Osteoblast (primary cell): ENCODE measurements around the gene GRM8. TPM values are rescaled to one million over a fixed set of nuclear protein-coding genes. Genes with fewer than 3 reads are reported as not detected.

Experiments
- DNase-seq: peaks from one replicate; pipeline ENCODE4 v3.0.0; 2011; ENCODE audit warnings: low spot score, mixed read lengths; ENCODE audit not compliant: insufficient read length; ENCODE audit errors: missing footprints
- H2AFZ ChIP-seq: 2 replicates; pipeline ENCODE4 v1.6.0; 2011; ENCODE audit warnings: mild to moderate bottlenecking, low read length
- H3K27ac ChIP-seq: 2 replicates; pipeline ENCODE4 v1.5.1; 2011; ENCODE audit warnings: mild to moderate bottlenecking, low read depth, low read length, moderate library complexity
- H3K27me3 ChIP-seq: 2 replicates; pipeline ENCODE4 v1.6.0; 2012; ENCODE audit warnings: mild to moderate bottlenecking, control low read depth, inconsistent platforms, low read length, moderate library complexity; ENCODE audit not compliant: insufficient read depth
- H3K36me3 ChIP-seq: 2 replicates; pipeline ENCODE4 v1.5.1; 2011; ENCODE audit warnings: mild to moderate bottlenecking, low read length, control low read depth, moderate library complexity; ENCODE audit not compliant: insufficient read depth
- H3K4me1 ChIP-seq: 2 replicates; pipeline ENCODE4 v1.5.1; 2011; ENCODE audit warnings: mild to moderate bottlenecking, low read length, control low read depth, moderate library complexity; ENCODE audit not compliant: insufficient read depth
- H3K4me2 ChIP-seq: 2 replicates; pipeline ENCODE4 v1.6.0; 2011; ENCODE audit warnings: mild to moderate bottlenecking, low read length; ENCODE audit not compliant: insufficient read depth
- H3K4me3 ChIP-seq: fragments of 200-600 bp; sonication (generic); 3 replicates; pipeline ENCODE4 v1.5.1; 2012; ENCODE audit warnings: mild to moderate bottlenecking, low read length, inconsistent platforms; ENCODE audit not compliant: insufficient read depth
- H3K79me2 ChIP-seq: 2 replicates; pipeline ENCODE4 v1.6.0; 2012; ENCODE audit warnings: mild to moderate bottlenecking, low read length, control low read depth, inconsistent platforms; ENCODE audit not compliant: insufficient read depth
- H3K9me3 ChIP-seq: 2 replicates; pipeline ENCODE4 v1.5.1; 2011; ENCODE audit warnings: low read depth, low read length, control low read depth
- H4K20me1 ChIP-seq: 2 replicates; pipeline ENCODE4 v1.6.0; 2012; ENCODE audit warnings: mild to moderate bottlenecking, low read length, control low read depth; ENCODE audit not compliant: insufficient read depth
- total RNA-seq: library from RNA; depleted of rRNA; stranded (reverse); fragments of >200 nt; gene quantifications from 2 replicates; pipeline ENCODE4 v1.2.3, GENCODE V29; 2012
- TF ChIP-seq, protein P1 (sequence below): IDR thresholded peaks from 2 replicates; pipeline ENCODE4 v1.5.1; 2011; ENCODE audit warnings: mild to moderate bottlenecking, low read depth, low read length, moderate library complexity; ENCODE audit errors: extremely low read depth

GRM8 gene
- total RNA-seq, 1 donor: not detected

DNA sequence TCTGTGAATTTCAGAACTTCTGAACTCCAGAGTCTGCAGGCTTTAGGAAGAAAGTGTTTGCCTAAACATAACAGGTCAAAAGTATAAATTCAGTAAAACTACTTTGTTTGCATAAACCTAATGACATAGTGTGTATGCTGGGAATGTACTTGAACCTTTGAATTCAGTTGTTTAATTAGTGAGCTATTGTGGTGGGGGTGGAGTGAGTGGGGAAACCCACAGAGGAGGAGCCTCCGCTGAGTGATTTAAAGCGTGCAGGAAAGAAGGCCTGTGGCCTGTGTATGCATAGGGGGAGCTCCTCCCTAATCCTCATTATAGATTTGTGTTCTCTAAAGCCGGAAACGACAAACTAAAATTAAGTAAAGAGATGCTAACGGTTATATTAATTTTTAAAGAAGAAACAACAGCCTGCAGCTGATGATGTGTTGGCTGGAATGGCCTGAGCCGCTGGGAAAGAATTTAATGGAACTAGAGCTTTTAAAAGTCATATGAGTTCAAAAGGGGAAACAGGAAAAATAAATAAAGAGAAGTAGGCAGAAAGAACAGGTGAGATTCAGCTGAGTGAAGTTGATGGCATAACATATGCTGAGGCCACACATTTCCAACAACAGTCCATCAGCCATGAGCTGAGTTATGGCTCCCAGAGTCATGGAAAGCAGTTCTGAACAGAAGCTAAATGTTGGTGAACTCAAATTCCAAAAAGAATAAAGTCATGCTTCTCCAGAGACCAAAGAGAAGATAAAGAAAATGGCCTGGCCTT, 595.0 kb downstream of the GRM8 start:
- Histone ChIP-seq H3K79me2 (no peaks in the 10 kb centered on the region), H3K27ac (no peak overlapping the region), H2AFZ (no peak overlapping the region), H3K36me3 (no peaks in the 10 kb centered on the region), H3K9me3 (no peaks in the 10 kb centered on the region), H4K20me1 (no peaks in the 10 kb centered on the region), H3K4me1 (no peaks in the 10 kb centered on the region), H3K4me2 (no peak overlapping the region), H3K4me3 (no peak overlapping the region), H3K27me3 (no peaks in the 10 kb centered on the region)
- TF ChIP-seq, protein P1, sequence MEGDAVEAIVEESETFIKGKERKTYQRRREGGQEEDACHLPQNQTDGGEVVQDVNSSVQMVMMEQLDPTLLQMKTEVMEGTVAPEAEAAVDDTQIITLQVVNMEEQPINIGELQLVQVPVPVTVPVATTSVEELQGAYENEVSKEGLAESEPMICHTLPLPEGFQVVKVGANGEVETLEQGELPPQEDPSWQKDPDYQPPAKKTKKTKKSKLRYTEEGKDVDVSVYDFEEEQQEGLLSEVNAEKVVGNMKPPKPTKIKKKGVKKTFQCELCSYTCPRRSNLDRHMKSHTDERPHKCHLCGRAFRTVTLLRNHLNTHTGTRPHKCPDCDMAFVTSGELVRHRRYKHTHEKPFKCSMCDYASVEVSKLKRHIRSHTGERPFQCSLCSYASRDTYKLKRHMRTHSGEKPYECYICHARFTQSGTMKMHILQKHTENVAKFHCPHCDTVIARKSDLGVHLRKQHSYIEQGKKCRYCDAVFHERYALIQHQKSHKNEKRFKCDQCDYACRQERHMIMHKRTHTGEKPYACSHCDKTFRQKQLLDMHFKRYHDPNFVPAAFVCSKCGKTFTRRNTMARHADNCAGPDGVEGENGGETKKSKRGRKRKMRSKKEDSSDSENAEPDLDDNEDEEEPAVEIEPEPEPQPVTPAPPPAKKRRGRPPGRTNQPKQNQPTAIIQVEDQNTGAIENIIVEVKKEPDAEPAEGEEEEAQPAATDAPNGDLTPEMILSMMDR: no peak
- DNase-seq: no peak

DNA sequence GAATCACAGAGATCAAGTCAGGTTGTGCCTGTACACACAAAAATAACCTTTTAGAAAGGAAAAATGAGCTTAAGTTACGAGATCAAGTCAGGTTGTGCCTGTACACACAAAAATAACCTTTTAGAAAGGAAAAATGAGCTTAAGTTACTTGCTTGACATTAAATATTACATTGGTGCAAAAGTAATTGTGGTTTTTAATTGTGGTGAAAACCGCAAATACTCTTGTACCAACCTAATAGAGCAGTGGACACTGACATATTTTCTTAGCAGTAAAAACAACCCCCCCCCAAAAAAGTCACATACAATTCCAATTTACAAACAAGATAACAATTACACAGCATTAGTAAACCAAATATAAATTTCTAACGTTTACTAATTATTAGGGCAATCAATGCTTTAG, 595.6 kb downstream of the GRM8 start:
- no peaks in the 10 kb centered on the region for H3K36me3 ChIP-seq
- no peaks in the 10 kb centered on the region for H3K4me1 ChIP-seq
- H3K4me2 ChIP-seq: no peak overlapping the region
- H2AFZ ChIP-seq: no peak overlapping the region
- no peak overlapping the region for H3K4me3 ChIP-seq
- no peaks in the 10 kb centered on the region for H4K20me1 ChIP-seq
- no peaks in the 10 kb centered on the region for H3K27me3 ChIP-seq
- H3K79me2 ChIP-seq: no peaks in the 10 kb centered on the region
- H3K27ac ChIP-seq: no peak overlapping the region
- TF ChIP-seq, protein P1: no peak
- H3K9me3 ChIP-seq: no peaks in the 10 kb centered on the region
- no peak for DNase-seq

DNA sequence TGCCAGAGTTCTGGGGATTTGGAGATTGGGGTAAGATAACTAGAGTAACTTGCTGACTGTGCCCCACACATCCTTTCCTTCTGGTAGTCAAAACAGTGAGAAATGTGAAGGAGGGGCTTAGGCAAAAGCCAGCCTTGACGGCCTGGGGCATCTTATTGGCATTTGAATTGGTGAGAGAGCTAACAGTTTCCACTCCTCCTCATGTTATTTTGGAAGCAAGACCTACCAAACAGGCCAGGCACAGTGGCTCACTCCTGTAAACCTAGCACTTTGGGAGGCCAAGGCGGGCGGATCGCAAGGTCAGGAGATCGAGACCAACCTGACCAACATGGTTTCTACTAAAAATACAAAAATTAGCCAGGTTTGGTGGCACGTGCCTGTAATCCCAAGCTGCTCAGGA, 596.6 kb downstream of the GRM8 start:
- no peak for DNase-seq
- no peak overlapping the region for H3K4me2 ChIP-seq
- no peaks in the 10 kb centered on the region for H3K9me3 ChIP-seq
- TF ChIP-seq, protein P1: no peak
- H3K27me3 ChIP-seq: no peaks in the 10 kb centered on the region
- no peak overlapping the region for H2AFZ ChIP-seq
- no peaks in the 10 kb centered on the region for H3K36me3 ChIP-seq
- no peaks in the 10 kb centered on the region for H3K79me2 ChIP-seq
- no peak overlapping the region for H3K4me3 ChIP-seq
- no peaks in the 10 kb centered on the region for H3K4me1 ChIP-seq
- H4K20me1 ChIP-seq: no peaks in the 10 kb centered on the region
- H3K27ac ChIP-seq: no peak overlapping the region

DNA sequence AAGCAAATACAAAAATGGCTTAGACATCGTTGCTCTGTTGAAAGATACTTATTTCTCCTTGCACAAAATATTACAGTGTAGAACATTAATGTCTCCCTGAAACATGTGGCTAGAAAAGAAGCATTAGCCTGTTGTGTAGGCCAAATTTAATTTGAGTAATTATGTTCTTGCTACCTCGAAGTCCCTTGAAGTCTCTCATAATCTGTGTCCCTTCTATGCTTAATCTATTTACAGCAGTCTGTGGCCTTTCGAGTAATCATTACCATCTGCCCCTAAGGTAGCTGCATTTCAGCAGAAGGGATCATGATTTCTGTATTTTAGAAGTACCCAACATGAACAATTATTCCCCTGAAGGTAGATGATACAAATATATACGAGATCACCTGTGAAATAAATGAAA, 615.2 kb downstream of the GRM8 start:
- TF ChIP-seq, protein P1: no peak
- H3K27ac ChIP-seq: no peak overlapping the region
- no peak for DNase-seq
- H3K4me1 ChIP-seq: no peaks in the 10 kb centered on the region
- H3K9me3 ChIP-seq: peaks cover 6% of the 10 kb centered on the region
- no peak overlapping the region for H2AFZ ChIP-seq
- no peaks in the 10 kb centered on the region for H3K79me2 ChIP-seq
- no peak overlapping the region for H3K4me3 ChIP-seq
- no peaks in the 10 kb centered on the region for H3K36me3 ChIP-seq
- no peaks in the 10 kb centered on the region for H3K27me3 ChIP-seq
- H4K20me1 ChIP-seq: no peaks in the 10 kb centered on the region
- H3K4me2 ChIP-seq: no peak overlapping the region
